ENCODE results near the gene CD99.
"Not testable (repeated sequence)": the region's sequence is repeated elsewhere in the genome, so short reads cannot be mapped to it uniquely, and the experiment has no call there.

Gene CD99

GRCh38 chrX:2670978-2671377 lies 20.1 kb upstream of the CD99 start:
- in situ Hi-C loops (cut with HindIII; ENCODE audit: low pct_ligation_motif_present, low pct_unique_long_range_greater_than_20kb, low sequenced_read_pairs) = no loop called here
- no peak for DNase-seq

DNA sequence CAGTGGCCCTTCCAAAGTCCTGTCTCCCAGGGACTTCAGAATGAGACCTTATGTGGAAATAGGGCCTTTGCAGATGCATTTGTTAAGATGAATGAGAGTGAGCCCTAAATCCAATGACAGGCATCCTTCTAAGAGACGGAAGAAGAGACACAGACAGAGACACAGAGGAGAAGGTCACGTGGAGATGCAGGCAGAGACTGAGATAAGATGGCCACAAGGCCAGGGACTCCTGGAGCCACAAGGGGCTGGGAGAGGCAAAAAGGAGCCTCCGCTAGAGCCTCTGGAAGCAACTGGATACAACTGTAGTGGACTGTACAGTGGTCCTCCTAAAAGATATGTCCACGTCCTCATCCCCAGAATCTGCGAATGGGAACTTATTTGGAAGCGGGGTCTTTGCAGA lies 19.0 kb upstream of the CD99 start:
- no peak for DNase-seq
- in situ Hi-C loops (cut with HindIII; ENCODE audit: low pct_ligation_motif_present, low pct_unique_long_range_greater_than_20kb, low sequenced_read_pairs) = no loop called here

- in situ Hi-C loops (cut with HindIII; ENCODE audit: low pct_ligation_motif_present, low pct_unique_long_range_greater_than_20kb, low sequenced_read_pairs) = no loop called here
- DNase-seq = no peak
Measured at GRCh38 chrX:2673611-2674010, 17.5 kb upstream of the CD99 start.

- DNase-seq; in situ Hi-C loops (cut with HindIII; ENCODE audit: low pct_ligation_motif_present, low pct_unique_long_range_greater_than_20kb, low sequenced_read_pairs): not testable (repeated sequence)
Measured at GRCh38 chrX:2675657-2676200, 15.4 kb upstream of the CD99 start.

GRCh38 chrX:2676794-2677675 lies 14.1 kb upstream of the CD99 start:
- no peak for DNase-seq
- in situ Hi-C loops (cut with HindIII; ENCODE audit: low pct_ligation_motif_present, low pct_unique_long_range_greater_than_20kb, low sequenced_read_pairs) = no loop called here

DNA sequence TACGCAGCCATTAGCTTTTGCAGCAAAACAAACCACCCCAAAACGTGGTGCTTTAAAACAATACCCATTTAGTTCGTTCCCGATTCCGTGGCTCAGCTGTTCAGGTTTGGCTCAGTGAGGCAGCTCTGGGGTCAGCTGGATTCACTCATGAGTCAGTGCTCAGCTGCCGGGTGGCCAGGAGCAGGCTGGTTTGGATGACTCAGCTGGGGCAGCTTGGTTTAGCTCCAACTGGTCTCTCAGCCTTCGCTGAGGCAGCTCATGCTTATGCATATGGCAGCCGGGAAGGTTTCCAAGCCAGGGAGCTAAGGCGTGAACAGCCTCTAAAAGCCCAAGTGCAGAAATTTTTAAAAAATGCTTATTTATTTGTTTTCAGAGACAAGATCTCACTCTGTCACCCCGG lies 13.3 kb upstream of the CD99 start:
- in situ Hi-C loops (cut with HindIII; ENCODE audit: low pct_ligation_motif_present, low pct_unique_long_range_greater_than_20kb, low sequenced_read_pairs) = no loop called here
- peak; percentile 80 for DNase-seq

DNA sequence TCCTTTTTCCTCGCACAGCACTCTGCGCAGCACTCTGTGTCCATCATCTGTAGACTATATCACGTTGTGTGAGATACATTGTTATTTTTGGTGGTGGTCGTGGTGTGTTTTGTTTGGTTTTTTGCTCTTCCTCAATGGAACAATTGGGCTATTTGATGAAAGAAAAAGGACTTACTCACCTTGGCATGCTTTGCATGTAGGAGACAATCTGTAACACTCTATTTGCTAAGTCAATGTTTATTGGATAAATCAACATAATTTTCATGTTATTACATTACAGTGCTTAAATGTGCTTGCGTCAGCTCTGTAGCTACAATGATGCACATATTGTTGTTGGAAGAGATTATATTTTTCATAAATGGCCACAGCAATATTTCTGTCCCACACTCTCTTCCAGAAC lies 12.5 kb upstream of the CD99 start:
- in situ Hi-C loops (cut with HindIII; ENCODE audit: low pct_ligation_motif_present, low pct_unique_long_range_greater_than_20kb, low sequenced_read_pairs) = no loop called here

DNA sequence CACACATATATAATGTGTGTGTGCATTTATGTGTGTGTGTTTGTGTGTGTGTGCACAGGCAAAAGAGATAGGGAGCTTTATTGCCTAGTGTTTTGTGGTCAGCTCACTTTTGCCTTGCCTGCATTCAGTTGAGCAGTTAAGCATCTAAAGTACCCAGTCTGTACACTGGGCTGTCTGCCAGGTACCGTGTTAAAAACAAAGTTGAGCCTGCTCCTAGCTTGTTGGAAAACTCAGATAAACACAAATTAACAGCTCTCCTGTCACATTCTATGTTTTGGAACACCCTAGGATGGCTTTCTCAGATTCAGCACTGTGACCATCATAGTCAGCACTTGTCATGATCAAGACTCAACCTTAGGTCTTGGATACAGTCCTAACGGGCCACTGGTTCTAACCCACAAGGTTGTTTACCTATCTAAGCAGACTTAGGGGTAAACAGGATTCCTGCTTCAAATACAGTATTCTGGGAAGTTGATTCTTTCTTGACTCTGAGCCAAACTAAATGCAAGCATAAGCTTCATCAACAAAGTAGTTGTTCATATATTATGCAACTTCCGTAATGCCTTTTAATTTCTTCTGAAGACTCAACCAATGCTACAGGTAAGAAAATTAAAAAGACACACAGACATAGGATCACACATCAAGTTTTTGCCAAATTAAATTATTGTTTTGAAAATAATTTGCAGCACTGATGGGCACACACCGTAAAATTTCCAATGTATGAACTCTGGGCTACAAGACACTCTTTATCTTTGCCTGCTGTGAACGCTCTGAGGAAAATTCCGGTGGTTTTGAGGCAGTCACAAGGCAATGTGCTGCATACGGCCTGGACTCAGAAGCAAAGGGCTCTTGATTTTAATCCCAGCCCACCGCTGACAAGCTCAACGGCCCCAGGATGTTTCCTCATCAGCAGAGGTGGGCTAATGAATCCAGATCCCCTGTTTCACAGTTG lies 11.3 kb upstream of the CD99 start:
- DNase-seq = no peak
- in situ Hi-C loops (cut with HindIII; ENCODE audit: low pct_ligation_motif_present, low pct_unique_long_range_greater_than_20kb, low sequenced_read_pairs) = no loop called here

More for the DNA sequence above, 12.5 kb upstream of the CD99 start:
- no peak for DNase-seq

- in situ Hi-C loops (cut with HindIII; ENCODE audit: low pct_ligation_motif_present, low pct_unique_long_range_greater_than_20kb, low sequenced_read_pairs) = no loop called here
- no peak for DNase-seq
Measured at GRCh38 chrX:2680486-2681348, 10.4 kb upstream of the CD99 start.

DNA sequence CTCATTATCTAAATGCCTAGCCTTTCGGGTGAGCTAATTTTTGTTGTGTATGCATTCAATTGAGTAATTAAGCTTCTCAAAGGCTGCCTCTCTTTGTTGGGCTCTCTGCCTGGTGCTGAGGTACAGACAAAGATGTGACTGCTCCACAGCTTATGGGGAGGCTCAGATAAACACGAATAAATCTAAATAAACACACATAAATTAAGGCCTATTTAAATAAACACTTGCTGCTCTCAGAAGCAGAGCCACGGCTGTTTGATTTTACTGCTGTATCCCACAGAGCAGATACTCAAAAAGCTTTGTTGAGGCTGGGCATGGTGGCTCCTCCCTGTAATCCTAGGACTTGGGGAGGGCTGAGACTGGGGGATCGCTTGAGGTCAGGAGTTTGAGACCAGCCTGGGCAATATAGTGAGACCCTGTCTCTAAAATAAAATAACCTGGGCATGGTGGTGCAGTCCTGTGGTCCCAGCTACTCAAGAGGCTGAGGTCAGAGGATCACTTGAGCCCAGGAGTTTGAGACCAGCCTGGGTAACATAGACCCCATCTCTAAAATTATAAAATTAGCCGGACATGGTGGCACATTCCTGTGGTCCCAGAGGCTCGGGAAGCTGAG lies 8.4 kb upstream of the CD99 start:
- no peak for DNase-seq
- in situ Hi-C loops (cut with HindIII; ENCODE audit: low pct_ligation_motif_present, low pct_unique_long_range_greater_than_20kb, low sequenced_read_pairs) = no loop called here

- in situ Hi-C loops (cut with HindIII; ENCODE audit: low pct_ligation_motif_present, low pct_unique_long_range_greater_than_20kb, low sequenced_read_pairs) = no loop called here
- no peak for DNase-seq
Measured at GRCh38 chrX:2684256-2684655, 6.8 kb upstream of the CD99 start.

DNA sequence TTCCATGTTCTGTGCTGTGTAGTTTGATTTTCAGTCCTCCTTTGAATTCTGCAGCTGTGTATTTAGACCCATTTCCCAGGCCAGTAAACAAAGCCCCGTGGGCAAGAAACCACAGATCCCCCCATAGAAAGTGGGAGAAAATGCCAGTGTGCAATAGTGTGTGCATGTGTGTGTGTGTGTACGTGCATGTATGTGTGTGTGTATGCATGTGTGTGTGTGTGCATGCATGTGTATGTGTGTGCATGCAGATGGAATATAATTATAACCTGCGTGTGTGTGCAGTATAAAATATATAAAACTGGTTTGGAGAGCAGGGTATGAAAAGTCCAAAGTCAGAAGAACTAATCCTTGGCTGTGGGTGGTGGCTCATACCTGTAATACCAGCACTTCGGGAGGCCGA lies 5.2 kb upstream of the CD99 start:
- no peak for DNase-seq
- in situ Hi-C loops (cut with HindIII; ENCODE audit: low pct_ligation_motif_present, low pct_unique_long_range_greater_than_20kb, low sequenced_read_pairs) = no loop called here

DNA sequence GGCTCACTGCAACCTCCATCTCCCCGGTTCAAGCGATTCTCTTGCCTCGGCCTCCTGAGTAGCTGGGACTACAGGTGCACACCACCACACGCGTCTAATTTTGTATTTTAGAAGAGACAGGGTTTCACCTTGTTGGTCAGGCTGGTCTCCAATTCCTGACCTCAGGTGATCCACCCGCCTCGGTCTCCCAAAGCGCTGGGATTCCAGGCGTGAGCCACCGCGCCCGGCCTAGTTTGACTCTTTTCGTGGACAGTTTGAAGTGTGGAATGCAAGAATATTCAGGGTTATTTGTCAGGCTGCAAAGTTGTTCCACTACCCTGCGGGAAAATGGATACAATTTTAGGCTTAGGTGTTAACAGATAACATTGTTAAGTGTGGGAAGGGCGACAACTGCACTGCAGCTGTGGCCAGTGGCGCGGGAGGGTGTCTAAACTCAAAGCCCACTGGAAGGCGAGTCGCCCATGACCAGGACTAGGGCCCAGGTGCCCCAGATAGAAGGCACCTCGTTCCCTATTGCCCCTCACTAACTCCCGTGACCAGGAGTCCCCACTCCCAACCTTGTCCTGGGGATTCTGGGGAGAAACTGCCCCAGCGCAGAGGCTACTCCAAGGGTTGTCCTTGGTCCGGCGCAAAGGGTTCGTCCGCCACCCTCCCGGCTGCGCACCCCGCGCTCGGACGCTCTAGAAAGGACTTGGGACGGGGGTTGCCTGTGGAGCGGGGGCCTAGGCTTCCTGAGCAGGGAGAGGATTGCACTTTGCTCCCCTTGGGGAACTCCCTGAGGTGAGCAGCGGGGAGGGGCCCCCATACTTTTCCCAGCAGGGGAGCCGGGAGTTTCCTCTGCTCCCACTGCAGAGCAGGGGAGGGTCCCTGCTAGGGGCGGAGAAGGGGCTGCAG lies 1.1 kb upstream of the CD99 start:
- in situ Hi-C loops (cut with HindIII; ENCODE audit: low pct_ligation_motif_present, low pct_unique_long_range_greater_than_20kb, low sequenced_read_pairs) = no loop called here
- DNase-seq = no peak

DNA sequence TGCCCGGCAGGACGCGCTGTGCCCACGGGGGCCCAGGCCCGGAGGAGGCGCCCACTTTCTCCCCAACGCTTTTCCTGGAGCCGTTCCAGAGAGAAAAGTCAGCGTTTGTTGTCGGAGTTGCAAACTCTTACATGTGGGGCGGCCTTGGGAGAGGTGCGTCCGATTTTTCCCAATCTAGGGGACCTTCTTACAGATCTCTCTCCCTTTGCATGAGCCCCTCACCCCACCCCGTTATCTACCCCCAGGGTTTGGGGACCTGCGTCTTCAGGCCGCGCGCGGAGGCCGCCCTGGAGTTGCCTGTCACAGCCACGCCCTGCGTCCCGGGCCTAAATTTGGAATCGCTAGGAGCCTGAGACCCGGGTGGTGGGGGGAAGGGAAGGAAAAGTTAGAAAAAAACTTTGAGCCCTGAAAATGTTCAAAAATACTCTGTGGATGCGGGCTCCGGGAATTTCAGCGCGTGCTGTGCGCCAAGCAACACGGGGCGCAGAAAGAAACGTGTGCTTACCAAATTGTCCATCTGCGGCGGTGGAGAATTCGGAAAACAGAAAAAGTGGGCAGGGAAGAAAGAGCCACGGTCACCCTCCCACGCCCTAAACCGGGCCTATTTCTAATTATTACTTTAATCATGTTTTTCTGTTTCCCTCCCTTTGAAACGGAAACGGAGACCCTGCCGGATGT lies 587 bp downstream of the CD99 start:
- DNase-seq = no peak

DNA sequence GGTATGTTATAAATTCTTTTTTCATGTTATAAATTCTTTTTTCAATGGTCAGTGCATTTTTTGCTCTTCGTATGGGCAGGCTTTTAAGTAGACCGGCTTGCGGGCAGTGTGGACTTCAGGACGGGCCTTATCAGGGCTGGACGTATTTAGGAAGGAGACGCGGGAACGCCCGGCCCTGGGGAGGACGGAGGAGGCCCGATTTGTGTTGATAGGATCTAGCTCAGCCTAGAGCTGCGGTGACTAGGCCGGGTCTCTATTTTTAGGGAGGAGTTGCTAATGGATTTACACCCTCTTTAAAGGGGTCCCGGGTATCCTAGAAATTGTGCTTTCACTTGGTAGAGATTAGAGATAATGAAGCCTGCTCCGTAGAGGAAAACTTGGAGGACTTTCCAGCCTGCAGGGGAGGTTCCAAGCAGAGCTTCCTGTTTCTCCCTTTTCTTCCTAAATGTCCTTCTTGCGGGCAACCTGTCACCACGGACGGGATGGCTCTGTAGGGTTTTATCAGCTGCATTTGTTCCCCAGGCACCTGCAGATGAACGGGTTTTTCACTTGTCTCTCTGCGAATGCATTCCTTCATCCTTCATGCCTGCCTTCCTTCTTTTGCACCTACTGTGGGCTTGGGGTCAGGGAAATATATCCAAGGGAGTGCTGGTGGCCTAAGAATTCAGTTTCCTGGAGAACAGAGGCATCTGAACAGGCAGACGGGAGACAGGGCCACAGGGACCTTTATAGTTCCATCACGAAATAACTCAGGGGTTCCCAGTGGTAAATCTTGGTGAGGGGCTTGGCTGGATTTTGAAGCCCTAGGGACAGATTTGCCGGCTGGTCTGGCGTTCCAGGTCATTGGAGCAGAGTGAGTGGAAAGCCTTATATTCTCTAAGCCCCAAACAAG lies 1.4 kb downstream of the CD99 start:
- in situ Hi-C loops (cut with HindIII; ENCODE audit: low pct_ligation_motif_present, low pct_unique_long_range_greater_than_20kb, low sequenced_read_pairs) = no loop called here
- DNase-seq = no peak

More for the DNA sequence above, 587 bp downstream of the CD99 start:
- in situ Hi-C loops (cut with HindIII; ENCODE audit: low pct_ligation_motif_present, low pct_unique_long_range_greater_than_20kb, low sequenced_read_pairs) = no loop called here

Measured in ACHN (cell line).